HUDEP-2 (cell line): ENCODE measurements around the gene GAR1.
A peak's percentile ranks its signal among the peaks of the same experiment; 100 is the strongest.
"Not testable (repeated sequence)": the region's sequence is repeated elsewhere in the genome, so short reads cannot be mapped to it uniquely, and the experiment has no call there.

Source experiments
- DNase-seq, 76 experiments: peaks; one replicate each; lab custom pipeline; 2025; ENCODE audit not compliant: unreplicated experiment in 76 of 76; lab: John Stamatoyannopoulos, UW

Gene GAR1

DNA sequence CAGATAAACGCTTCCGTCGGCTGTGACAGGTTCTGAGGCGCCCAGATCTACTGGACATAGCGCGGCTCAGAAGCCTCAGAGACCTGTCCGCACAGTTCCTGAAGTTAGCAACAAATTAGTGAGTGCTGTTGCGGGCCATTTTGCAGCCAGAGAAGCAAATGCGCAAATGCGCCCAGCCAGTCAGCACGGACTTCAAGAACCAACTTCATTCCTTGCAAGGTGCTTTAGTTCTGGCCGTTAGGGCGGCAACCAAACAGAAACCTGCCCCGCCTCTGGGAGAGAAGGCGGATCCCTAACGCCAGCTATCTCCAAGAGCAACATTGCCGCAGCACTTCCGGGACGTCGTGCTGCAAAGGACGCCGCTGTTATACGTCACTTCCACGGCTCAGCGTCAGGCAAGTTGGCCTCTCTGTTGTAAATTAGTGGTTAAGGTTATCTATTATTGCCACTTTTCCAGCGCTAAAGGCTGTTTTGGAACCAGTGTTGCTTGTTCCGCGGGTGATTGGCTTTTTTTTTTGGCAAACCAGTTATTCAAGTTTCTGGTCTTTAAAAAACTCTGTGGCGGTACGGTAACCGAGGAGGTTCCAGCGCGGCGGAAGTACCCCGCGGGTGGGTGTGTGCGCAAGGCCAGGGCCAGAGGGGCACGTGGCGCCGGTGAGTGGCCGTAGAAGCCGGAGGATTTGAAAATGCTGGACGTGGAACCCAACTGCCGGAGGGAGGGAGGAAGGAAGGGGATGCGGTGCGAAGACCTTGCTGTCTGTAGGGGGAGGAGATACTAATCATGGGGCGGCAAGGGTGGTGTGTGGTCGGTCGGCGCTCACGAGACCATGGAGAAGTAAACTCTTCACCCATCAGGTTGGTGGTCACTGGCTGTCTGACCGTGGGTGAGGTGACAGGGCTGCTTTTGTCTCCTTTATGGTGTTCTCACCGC is at the start of gene GAR1:
Gene GAR1 (plus strand): TSS at position 612 of the 931 bp plus-strand sequence. CDS start 403 bp downstream, outside the sequence.
- DNase-seq: peak in 75 of 76 experiments; percentile 61 to 96 (median 90)

DNA sequence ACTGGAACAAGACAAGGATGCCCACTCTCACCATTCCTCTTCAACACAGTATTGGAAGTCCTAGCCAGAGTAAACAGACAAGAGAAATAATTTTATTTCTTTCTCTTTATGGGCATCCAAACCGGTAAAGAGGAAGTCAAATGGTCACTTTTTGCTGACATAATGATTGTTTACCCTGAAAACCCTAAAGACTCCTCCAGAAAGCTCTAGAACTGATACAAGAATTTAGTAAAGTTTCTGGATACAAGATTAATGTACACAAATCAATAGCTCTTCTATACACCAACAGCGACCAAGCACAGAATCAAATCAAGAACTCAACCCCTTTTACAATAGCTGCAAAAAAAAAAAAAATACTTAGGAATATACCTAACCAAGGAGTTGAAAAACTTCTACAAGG is 33.5 kb upstream of the GAR1 start:
- DNase-seq: not testable (repeated sequence)

DNA sequence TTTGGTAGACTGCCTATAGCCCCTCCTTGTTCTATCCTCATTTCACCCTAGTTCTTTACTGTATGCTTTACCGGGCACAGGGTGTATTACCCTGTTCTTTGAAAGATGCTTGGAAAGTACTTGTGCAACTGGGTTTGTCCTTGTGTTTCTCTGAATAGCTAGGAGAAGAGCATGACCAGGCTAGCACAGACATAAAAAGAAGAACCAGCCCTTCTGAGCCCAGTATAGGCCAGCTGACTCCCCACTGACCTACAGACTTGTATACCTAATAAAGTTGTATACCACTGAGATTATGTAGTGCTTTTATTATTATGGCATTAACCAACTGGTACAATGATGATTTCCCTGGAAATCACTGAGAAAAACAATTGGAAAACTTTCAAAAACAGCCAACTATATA is 28.7 kb upstream of the GAR1 start:
- DNase-seq: no peak

DNA sequence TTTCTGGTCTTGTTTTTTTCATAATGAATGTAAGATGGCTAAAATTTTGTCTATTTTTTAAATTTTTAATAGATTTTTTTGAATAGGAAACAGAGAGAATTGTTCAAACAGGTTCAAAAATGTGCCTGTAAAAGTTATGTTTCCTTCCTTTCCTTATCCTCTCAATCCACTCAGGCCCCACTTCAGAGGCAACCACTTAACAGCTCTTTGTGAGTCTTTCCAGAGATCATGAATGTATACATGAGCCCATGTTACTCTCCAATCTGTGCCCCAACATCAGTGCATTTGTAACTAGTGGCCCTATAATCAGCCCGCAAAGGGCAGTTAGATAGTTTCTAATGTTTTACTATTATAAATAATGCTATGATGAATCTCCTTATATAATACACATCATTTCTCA is 27.8 kb upstream of the GAR1 start:
- no peak for DNase-seq

DNA sequence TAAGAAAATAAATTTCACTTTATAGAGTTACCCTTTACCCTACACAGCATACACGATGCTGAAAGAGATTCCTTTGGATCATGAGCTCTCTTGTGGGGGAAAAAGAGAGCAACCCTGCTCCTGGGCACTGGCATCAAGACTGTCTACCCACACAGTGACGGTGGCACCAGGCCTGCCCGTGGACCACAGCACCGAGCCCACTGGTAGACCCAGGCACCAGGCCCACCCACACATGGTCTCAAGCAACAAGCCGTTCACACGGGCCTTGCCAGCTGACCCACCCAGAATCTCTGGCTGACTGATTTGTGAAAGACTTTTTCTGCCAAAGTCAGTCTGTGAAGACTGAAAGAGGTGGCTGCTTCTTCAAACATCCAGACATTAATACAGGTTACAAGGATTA is 20.5 kb upstream of the GAR1 start:
- DNase-seq: no peak

DNA sequence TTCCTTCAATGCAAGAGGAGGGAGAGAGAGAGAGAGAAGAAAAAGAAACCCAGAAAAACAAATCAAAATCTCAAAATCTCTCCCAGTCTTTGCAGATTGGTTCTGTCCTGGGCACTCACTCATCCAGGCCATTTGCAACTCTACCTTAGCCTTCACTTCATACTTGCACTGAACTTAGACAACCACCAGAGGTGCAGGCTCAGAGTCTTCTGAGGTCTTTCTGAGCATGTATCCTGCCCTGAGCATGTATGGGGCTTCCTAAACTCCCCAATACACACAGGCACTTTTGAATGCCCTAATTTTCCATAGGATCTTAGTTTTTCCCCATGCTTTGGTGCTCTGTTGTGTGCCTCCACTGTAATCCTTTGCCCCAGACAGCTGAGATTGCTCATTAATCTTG is 16.7 kb upstream of the GAR1 start:
- no peak for DNase-seq

DNA sequence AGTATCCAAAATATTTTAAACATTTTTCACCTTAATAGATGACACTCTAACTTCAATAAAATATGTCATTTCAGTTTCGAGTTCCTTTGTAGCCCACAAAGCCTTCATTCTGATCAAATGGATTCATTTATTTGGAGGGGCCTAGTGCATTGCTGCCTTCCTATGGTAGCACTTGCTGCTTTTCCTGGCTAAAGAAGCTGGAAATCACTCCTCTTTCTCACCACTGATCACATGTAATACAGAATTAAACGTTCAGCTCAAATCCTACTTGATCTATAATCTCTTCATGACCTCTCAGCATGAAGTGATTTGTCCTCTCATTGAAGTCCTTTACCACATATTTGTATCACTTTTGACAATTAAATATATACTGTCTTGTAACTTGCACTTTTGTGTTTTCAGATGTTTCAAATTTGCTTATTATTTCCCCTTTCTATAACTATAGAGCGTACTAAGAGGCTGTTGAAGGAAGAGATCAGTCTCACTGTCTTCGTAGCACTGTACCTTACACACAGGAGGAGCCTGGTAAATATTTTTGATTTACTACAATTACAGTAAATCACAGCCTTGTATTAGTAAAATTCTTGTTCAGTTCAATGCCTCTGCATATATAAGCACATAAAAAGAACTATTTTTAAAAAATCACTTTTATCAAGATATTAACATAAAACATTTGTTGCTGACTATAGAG is 14.3 kb upstream of the GAR1 start:
- DNase-seq: no peak

DNA sequence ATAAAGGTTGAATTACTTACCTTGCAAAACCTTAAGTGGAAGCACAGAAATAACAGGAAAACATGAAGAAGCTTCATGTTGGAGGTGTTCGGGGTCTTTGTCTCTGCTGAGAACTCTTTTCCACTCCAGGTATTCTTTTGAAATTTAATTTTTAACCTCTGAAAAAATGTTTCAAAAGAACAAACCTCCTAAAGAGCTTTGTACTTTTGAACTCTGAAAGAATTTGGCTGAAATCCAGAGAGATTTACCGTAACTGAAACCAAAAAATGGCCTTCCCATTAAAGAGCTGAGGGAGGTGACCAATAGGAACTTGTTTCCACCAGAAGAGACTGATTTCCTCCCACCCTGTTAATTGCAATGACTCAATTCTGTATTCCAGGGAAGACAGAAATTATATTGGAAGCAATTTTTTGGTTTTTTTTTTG is 13.7 kb upstream of the GAR1 start, which contains the start of gene CFI:
Gene CFI (minus strand): TSS at position 105 of the 425 bp plus-strand sequence. CDS start 28 bp downstream, at position 77.
- DNase-seq: no peak

DNA sequence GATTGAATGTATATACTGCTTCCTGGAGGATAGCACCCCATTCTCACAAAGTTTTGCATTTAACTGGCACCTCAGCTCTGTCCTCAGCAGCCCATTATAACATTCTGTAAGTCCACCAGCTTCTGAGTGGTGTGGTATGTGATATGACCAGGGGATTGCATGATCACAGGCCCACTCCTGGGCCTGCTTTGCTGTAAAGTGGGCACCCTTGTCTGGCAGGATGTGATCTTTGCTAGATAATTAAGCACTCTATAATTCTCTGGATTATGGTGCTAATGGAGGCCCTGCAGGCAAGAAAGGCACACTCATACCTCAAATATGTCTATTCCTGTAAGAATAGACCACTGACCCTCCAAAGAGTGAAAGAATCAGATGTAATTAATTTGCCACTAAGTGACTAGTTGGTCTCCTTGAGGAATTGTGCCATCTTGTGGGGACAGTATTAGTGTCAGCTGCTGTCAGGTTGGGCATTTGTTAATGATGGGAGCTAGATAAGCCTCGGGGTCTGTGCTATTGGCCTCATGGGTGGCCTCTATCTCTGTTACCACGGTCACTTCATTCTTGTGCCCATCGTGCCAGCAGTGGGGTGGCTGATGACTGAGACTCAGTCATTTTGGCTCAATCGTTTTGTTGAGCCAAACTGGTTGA is 11.5 kb upstream of the GAR1 start:
- peak in 33 of 76 experiments; percentile 1 to 57 (median 18) for DNase-seq

DNA sequence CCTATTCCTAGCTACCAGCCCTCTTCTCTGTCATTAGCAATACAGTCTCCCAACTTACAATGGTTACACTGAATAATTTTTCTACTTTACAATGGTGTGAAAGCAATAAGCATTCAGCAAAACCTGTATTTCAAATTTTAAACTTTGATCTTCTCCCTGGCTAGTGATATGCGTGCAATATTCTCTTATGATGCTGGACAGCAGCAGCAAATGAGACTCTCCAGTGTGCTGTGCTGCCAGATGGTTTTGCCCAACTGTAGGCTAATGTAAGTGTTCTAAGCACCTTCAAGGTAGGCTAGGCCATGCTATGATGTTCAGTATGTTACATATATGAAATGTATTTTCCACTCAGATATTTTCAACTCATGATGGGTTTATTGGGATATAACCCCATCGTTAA is 5.9 kb upstream of the GAR1 start:
- DNase-seq: no peak

DNA sequence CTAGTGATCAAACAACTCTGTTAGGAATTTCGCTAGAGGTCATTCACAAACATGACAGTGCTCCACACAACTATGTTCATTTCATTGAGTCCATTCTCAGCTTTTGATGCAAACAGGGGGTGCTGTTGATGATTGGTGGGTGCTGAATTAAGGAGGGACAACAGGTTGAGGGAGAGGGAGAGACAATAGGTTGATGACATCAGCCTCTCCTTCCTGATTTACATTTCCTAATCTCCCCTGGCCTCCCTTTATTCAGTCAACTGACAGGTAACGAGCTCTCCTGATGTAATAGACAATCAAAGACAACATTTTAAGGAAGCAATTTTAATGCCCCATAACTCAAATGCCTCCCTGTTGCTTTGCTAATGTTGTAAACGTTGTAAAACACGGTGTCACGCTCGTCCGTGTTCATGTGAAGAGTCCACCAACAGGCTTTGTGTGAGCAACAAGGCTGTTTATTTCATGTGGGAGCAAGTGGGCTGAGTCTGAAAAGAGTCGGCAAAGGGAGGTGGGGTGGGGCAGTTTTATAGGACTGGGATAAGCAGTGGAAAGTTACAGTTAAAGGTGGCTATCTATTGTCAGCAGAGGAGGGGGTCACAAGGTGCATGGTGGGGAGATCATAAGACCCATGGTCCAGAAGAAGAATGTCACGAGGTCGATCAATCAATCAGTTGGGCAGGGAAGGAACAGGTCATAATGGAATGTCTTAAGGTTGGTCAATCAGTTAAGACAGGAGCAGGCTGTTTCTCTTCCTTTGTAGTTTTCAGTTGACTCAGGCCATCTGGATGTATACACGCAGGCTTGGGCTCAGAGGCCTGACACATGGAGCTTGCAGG is 4.8 kb upstream of the GAR1 start:
- DNase-seq: peak in 5 of 76 experiments; percentile 3 to 28 (median 17)

DNA sequence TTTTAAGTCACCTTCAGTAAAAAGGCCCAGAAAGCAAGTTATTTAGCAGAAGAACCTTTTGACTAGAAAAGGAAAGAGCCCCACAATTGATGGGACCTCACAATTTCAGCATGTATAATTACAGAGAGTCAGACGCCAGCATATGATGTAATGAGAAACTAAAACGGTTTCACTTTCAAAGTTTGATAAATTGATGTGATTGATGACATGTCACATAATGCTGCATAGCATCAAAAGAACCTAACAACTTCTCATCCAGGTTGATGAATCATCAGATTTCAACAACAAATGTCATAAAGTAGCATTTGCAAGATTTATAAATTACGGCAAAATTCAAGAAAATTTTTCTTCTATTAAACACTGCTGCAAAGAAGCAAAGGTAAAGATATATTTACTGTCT is 3.9 kb upstream of the GAR1 start:
- DNase-seq: no peak

DNA sequence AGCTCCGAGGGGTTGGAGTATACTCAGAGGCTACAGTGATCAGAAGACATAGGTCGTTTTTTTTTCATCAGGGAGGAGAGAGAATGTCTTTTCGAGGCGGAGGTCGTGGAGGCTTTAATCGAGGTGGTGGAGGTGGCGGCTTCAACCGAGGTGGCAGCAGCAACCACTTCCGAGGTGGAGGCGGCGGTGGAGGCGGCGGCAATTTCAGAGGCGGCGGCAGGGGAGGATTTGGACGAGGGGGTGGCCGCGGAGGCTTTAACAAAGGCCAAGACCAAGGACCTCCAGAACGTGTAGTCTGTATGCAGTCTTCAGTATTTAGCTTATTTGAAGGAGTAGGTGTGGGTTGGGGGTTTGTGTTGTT is 500 bp downstream of the GAR1 start:
- DNase-seq: peak in 17 of 76 experiments; percentile 1 to 45 (median 7)

DNA sequence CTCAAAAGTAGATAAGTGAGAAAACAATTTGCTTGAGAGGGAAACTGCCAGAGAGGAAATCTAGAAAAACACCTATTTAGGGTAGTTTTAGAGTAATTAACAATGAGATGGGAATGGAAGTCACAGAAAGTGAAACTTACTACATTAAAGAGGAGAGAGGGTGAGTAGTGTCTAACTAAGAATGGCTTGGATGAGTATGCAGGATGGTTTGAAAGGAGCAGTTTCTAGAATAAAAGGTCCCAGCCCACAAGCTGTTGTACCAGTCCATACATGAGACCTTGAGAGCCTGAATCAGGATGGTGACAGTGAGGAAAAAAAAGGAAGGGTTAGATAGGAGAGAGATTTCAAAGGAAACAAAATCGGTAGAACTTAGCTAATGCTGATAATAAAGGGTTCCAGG is 1.3 kb downstream of the GAR1 start:
- DNase-seq: peak in 1 of 76 experiments; percentile 8

DNA sequence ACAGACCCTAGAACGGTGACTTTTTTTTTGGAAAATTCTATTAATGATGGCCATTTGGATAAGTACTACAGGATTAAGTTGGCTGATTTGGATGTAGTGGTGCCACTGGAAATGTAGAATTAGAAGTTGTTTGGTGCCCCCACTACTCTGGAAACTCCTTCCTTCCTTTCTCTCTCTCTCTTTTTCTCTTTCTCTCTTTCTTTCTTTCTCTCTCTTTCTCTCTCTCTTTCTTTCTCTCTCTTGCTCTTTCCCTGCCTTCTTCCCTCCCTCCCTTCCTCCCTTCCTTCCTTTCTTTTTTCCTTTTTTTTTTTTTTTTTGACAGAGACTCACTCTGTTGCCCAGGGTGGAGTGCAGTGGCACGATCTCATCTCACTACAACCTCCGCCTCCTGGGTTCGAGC is 2.7 kb downstream of the GAR1 start:
- DNase-seq: no peak

DNA sequence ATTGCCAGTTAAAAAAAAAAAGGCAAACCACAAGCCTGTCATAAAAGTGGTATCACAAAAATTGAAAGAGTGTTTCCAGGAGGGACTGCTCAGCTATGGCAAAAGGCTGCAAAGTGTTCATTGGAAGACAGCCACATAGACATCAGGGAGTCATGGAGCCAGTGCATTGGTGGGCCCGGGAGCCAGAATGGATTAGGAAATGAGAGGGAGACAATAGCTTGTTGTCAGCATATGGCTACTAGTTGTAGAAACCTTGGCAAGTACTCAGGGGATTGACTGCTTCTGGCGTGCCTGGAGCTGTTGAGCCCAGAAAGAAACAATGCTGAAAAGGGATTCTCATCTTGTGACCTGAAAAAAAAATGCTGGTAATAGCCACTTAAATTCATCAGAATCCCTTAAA is 5.0 kb downstream of the GAR1 start:
- no peak for DNase-seq

DNA sequence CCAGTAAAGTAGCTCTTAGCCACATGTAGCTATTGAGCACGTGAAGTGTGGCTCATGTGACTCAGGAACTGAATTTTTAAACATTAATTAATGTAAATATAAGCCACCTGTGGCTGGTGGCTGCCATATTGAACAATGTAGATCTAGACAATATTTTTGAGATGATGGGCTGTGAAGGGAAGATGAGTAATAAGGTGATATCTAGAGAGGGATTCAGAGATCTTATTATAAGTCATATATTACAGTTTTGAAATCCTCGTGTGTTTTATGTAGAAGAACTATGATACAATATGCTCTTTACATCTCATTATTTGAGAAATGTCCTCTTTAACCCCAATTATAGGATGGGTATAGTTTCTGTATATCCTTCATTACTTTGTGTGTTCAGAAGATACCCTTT is 5.6 kb downstream of the GAR1 start:
- no peak for DNase-seq

DNA sequence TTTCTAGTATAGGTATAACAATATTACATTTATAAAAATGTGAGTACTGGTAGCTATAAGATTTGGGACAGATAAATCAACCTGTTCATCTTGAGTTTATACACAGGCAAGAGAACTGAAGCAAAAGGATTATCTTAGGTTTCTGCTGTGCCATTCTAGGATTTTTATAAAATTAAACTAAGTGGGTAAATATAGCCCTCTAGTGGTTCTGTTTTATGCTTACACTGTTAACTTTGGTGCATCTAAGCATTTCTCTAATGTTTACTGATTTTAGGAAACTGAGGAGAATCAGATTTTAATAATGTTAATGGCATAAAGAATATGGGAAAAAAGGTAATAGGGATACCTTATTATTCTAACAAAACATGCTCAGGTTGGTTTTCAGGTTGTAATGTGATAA is 11.2 kb downstream of the GAR1 start:
- DNase-seq: peak in 3 of 76 experiments; percentile 4 to 27 (median 5)

DNA sequence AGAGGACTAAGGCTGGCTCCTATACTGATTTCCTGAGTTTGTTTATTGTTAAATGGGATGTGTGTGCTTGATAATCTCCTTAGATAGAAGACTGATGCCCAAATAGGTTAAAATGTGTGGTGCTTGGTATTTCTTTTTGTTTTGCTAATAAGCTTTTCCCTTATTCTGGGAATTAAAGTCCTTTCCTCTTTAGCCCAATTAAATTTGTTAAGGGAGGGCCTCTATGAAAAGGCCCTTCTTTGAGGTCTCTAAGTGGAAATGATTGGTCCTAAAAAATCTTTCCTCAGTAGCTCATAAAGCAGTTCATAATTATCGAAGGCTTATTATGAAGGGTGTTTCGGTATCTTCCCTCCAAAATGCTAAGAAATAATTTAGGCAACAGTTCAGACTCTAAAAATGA is 12.1 kb downstream of the GAR1 start, which contains the start of gene RRH:
Gene RRH (plus strand): TSS at position 301 of the 400 bp plus-strand sequence. CDS start 56 bp downstream, at position 357.
- no peak for DNase-seq

DNA sequence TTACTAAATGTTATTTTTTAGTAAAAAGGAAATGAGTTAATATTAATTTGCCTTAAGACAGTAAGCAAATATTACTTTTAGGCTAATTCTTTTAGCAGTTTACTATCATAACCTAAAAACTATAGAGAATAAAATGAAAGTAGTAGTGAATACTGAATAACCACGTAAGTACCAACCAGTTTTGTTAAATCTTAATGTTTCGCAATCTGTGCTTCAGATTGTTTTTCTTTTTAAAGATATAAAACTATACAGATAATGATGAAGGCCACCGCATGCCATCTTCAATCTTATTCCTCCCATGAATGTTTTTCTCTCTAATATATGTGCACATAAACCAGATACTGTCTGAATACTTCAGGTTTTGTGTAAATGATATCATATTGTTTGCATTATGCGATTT is 18.2 kb downstream of the GAR1 start:
- no peak for DNase-seq
